ENCODE results near the gene SRPK1.

The SRPK1 gene

GRCh38 chr6:35905841-35906498 lies 14.9 kb downstream of the SRPK1 start:
- TF ChIP-seq Cebpa-rat (IDR thresholded peaks at IDR 0.05), result no peak
- H4K20me1 ChIP-seq, result peaks cover 80% of the 10 kb centered on the region
- peaks cover 98% of the 10 kb centered on the region for H3K36me3 ChIP-seq

GRCh38 chr6:35905141-35905785 lies 15.6 kb downstream of the SRPK1 start:
- Histone ChIP-seq H3K27ac (no peak overlapping the region), H3K9me3 (peaks cover 33% of the 10 kb centered on the region), H3K9ac (no peak overlapping the region), H3K4me1 (no peaks in the 10 kb centered on the region), H3K36me3 (peaks cover 98% of the 10 kb centered on the region), H3K4me2 (no peak overlapping the region), H3K4me3 (no peak overlapping the region), H4K20me1 (peaks cover 87% of the 10 kb centered on the region), H3K27me3 (no peaks in the 10 kb centered on the region)
- no peak for TF ChIP-seq Cebpa-rat (IDR thresholded peaks at IDR 0.05)

More at GRCh38 chr6:35905841-35906498, 14.9 kb downstream of the SRPK1 start:
- Histone ChIP-seq H3K9ac (no peak overlapping the region), H3K9me3 (peaks cover 35% of the 10 kb centered on the region), H3K27ac (no peak overlapping the region), H3K4me3 (no peak overlapping the region), H3K4me2 (no peak overlapping the region), H3K27me3 (no peaks in the 10 kb centered on the region), H3K4me1 (no peaks in the 10 kb centered on the region)

GRCh38 chr6:35903679-35904078 lies 17.2 kb downstream of the SRPK1 start:
- peaks cover 98% of the 10 kb centered on the region for H3K36me3 ChIP-seq
- H3K27me3 ChIP-seq, result no peaks in the 10 kb centered on the region
- peaks cover 32% of the 10 kb centered on the region for H3K9me3 ChIP-seq
- peaks cover 98% of the 10 kb centered on the region for H4K20me1 ChIP-seq
- no peak overlapping the region for H3K4me3 ChIP-seq
- H3K4me2 ChIP-seq, result no peak overlapping the region
- no peak for TF ChIP-seq Cebpa-rat (IDR thresholded peaks at IDR 0.05)
- H3K27ac ChIP-seq, result no peak overlapping the region
- no peak overlapping the region for H3K9ac ChIP-seq
- no peaks in the 10 kb centered on the region for H3K4me1 ChIP-seq

- H3K9ac ChIP-seq, result no peak overlapping the region
- no peak overlapping the region for H3K4me3 ChIP-seq
- TF ChIP-seq Cebpa-rat (IDR thresholded peaks at IDR 0.05), result no peak
- H3K27me3 ChIP-seq, result no peaks in the 10 kb centered on the region
- H3K4me1 ChIP-seq, result no peaks in the 10 kb centered on the region
- no peak overlapping the region for H3K27ac ChIP-seq
- H3K36me3 ChIP-seq, result peaks cover 99% of the 10 kb centered on the region
- H3K4me2 ChIP-seq, result no peak overlapping the region
- H3K9me3 ChIP-seq, result peaks cover 44% of the 10 kb centered on the region; the same call in 1 of the 2 replicates
- peaks cover 100% of the 10 kb centered on the region for H4K20me1 ChIP-seq
These were observed 20.4 kb downstream of the SRPK1 start for GRCh38 chr6:35900448-35900847.

GRCh38 chr6:35898003-35898402 lies 22.9 kb downstream of the SRPK1 start:
- H3K4me1 ChIP-seq, result peaks cover 10% of the 10 kb centered on the region
- H4K20me1 ChIP-seq, result peaks cover 100% of the 10 kb centered on the region
- TF ChIP-seq Cebpa-rat (IDR thresholded peaks at IDR 0.05), result no peak
- H3K27ac ChIP-seq, result no peak overlapping the region
- H3K36me3 ChIP-seq, result peaks cover 82% of the 10 kb centered on the region
- H3K9ac ChIP-seq, result no peak overlapping the region
- no peak overlapping the region for H3K4me3 ChIP-seq
- no peak overlapping the region for H3K4me2 ChIP-seq
- no peaks in the 10 kb centered on the region for H3K27me3 ChIP-seq
- peaks cover 44% of the 10 kb centered on the region; the same call in 1 of the 2 replicates for H3K9me3 ChIP-seq

GRCh38 chr6:35897486-35897885 lies 23.4 kb downstream of the SRPK1 start:
- Histone ChIP-seq H3K4me1 (peaks cover 11% of the 10 kb centered on the region), H3K27ac (no peak overlapping the region), H3K4me3 (no peak overlapping the region), H3K4me2 (no peak overlapping the region), H3K36me3 (peaks cover 78% of the 10 kb centered on the region), H3K9me3 (peaks cover 44% of the 10 kb centered on the region; the same call in 1 of the 2 replicates), H3K27me3 (no peaks in the 10 kb centered on the region), H4K20me1 (peaks cover 100% of the 10 kb centered on the region), H3K9ac (no peak overlapping the region)
- TF ChIP-seq Cebpa-rat (IDR thresholded peaks at IDR 0.05), result no peak

GRCh38 chr6:35897036-35897435 lies 23.9 kb downstream of the SRPK1 start:
- TF ChIP-seq Cebpa-rat (IDR thresholded peaks at IDR 0.05), result no peak
- Histone ChIP-seq H3K27ac (no peak overlapping the region), H3K27me3 (no peaks in the 10 kb centered on the region), H3K36me3 (peaks cover 78% of the 10 kb centered on the region), H3K9me3 (peaks cover 44% of the 10 kb centered on the region; the same call in 1 of the 2 replicates), H3K9ac (no peak overlapping the region), H4K20me1 (peaks cover 100% of the 10 kb centered on the region), H3K4me3 (no peak overlapping the region), H3K4me1 (peaks cover 11% of the 10 kb centered on the region), H3K4me2 (no peak overlapping the region)

- H3K27me3 ChIP-seq, result no peaks in the 10 kb centered on the region
- peaks cover 44% of the 10 kb centered on the region; the same call in 1 of the 2 replicates for H3K9me3 ChIP-seq
- peaks cover 100% of the 10 kb centered on the region for H4K20me1 ChIP-seq
- H3K27ac ChIP-seq, result no peak overlapping the region
- H3K4me1 ChIP-seq, result peaks cover 11% of the 10 kb centered on the region
- H3K4me3 ChIP-seq, result no peak overlapping the region
- no peak overlapping the region for H3K4me2 ChIP-seq
- H3K36me3 ChIP-seq, result peaks cover 76% of the 10 kb centered on the region
- no peak overlapping the region for H3K9ac ChIP-seq
- no peak for TF ChIP-seq Cebpa-rat (IDR thresholded peaks at IDR 0.05)
These were observed 24.7 kb downstream of the SRPK1 start for GRCh38 chr6:35896228-35896627.

GRCh38 chr6:35895560-35895959 lies 25.3 kb downstream of the SRPK1 start:
- H3K36me3 ChIP-seq, result peaks cover 73% of the 10 kb centered on the region
- peaks cover 99% of the 10 kb centered on the region for H4K20me1 ChIP-seq

GRCh38 chr6:35894776-35895175 lies 26.1 kb downstream of the SRPK1 start:
- H3K4me3 ChIP-seq, result no peak overlapping the region

More at GRCh38 chr6:35895560-35895959, 25.3 kb downstream of the SRPK1 start:
- Histone ChIP-seq H3K9ac (no peak overlapping the region), H3K9me3 (peaks cover 42% of the 10 kb centered on the region; the same call in 1 of the 2 replicates), H3K4me3 (no peak overlapping the region), H3K4me2 (no peak overlapping the region), H3K4me1 (peaks cover 11% of the 10 kb centered on the region), H3K27ac (no peak overlapping the region), H3K27me3 (no peaks in the 10 kb centered on the region)
- no peak for TF ChIP-seq Cebpa-rat (IDR thresholded peaks at IDR 0.05)

More at GRCh38 chr6:35894776-35895175, 26.1 kb downstream of the SRPK1 start:
- H4K20me1 ChIP-seq, result peaks cover 98% of the 10 kb centered on the region
- TF ChIP-seq Cebpa-rat (IDR thresholded peaks at IDR 0.05), result no peak
- H3K4me1 ChIP-seq, result peaks cover 11% of the 10 kb centered on the region
- H3K9me3 ChIP-seq, result peaks cover 34% of the 10 kb centered on the region; the same call in 1 of the 2 replicates
- H3K27ac ChIP-seq, result no peak overlapping the region
- peaks cover 72% of the 10 kb centered on the region for H3K36me3 ChIP-seq
- no peaks in the 10 kb centered on the region for H3K27me3 ChIP-seq
- no peak overlapping the region for H3K9ac ChIP-seq
- no peak overlapping the region for H3K4me2 ChIP-seq

All from BLaER1 (cell line).